IPS DF 6.9 (cell line): ENCODE data around the gene STK32B.

ENCODE experiments used
- DNase-seq: peaks from one replicate; pipeline ENCODE4 v3.0.0-alpha.2; 2013; ENCODE audit warnings: low read depth, low spot score
- H3K27ac ChIP-seq: one replicate; pipeline ENCODE4 v1.5.1; 2013; ENCODE audit warnings: low read length, control low read depth
- H3K27me3 ChIP-seq: 2 replicates; pipeline ENCODE4 v1.6.1; 2013; ENCODE audit warnings: mild to moderate bottlenecking, low read length; ENCODE audit not compliant: control insufficient read depth, insufficient read depth
- H3K36me3 ChIP-seq: 2 replicates; pipeline ENCODE4 v1.6.1; 2013; ENCODE audit warnings: low read length; ENCODE audit not compliant: control insufficient read depth, insufficient read depth
- H3K4me1 ChIP-seq: 2 replicates; pipeline ENCODE4 v1.6.1; 2013; ENCODE audit warnings: low read length; ENCODE audit not compliant: control insufficient read depth, insufficient read depth
- H3K4me3 ChIP-seq: 2 replicates; pipeline ENCODE4 v1.5.1; 2013; ENCODE audit warnings: mild to moderate bottlenecking, low read length
- H3K9me3 ChIP-seq: 2 replicates; pipeline ENCODE4 v1.6.1; 2013; ENCODE audit warnings: low read length, inconsistent platforms; ENCODE audit not compliant: control insufficient read depth, insufficient read depth
- WGBS: extraction: QIAGEN DNeasy Blood & Tissue Kit; methylation state at CpG from one replicate; pipeline ENCODE4 v1.1.7; 2013; ENCODE audit warnings: mixed read lengths, missing lambda C conversion rate; ENCODE audit not compliant: insufficient read length, insufficient coverage; 5-methylcytosine and 5-hydroxymethylcytosine counted together

Gene STK32B

GRCh38 chr4:5330339-5330989, 279.2 kb downstream of the STK32B start:
- Histone ChIP-seq H3K27ac (no peak overlapping the region), H3K9me3 (no peaks in the 10 kb centered on the region), H3K36me3 (no peaks in the 10 kb centered on the region), H3K27me3 (no peaks in the 10 kb centered on the region), H3K4me1 (no peaks in the 10 kb centered on the region), H3K4me3 (no peak overlapping the region)
- no peak for DNase-seq
- WGBS = no CpG with 5 or more reads among the region's 3 CpGs

- no CpG with 5 or more reads among the region's 2 CpGs for WGBS
- Histone ChIP-seq H3K27ac (no peak overlapping the region), H3K9me3 (no peaks in the 10 kb centered on the region), H3K4me1 (no peaks in the 10 kb centered on the region), H3K27me3 (no peaks in the 10 kb centered on the region), H3K36me3 (no peaks in the 10 kb centered on the region), H3K4me3 (no peak overlapping the region)
- DNase-seq = no peak
Measured at GRCh38 chr4:5337731-5338130, 286.5 kb downstream of the STK32B start.

DNA sequence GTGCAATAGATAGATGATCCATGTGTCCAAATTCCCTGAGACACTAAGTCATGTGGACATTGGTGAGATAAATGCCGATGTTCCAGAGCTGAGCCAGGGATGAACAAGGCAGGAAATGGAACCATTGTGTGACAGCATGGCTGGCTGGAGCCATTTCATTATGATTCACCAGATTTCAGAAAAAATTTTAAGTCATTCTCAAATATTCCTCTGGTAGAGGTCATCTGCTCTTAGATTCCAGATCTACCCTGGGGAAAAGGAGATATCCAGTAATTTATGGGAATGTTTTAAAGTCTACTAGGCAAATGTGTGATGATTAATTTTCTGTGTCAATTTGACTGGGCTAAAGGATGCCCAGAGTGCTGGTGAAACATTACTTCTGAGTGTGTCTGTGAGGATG, 287.3 kb downstream of the STK32B start:
- Histone ChIP-seq H3K4me1 (no peaks in the 10 kb centered on the region), H3K4me3 (no peak overlapping the region), H3K9me3 (no peaks in the 10 kb centered on the region), H3K27ac (no peak overlapping the region), H3K36me3 (no peaks in the 10 kb centered on the region), H3K27me3 (no peaks in the 10 kb centered on the region)
- WGBS = no CpG with 5 or more reads among the region's 1 CpG
- no peak for DNase-seq

DNA sequence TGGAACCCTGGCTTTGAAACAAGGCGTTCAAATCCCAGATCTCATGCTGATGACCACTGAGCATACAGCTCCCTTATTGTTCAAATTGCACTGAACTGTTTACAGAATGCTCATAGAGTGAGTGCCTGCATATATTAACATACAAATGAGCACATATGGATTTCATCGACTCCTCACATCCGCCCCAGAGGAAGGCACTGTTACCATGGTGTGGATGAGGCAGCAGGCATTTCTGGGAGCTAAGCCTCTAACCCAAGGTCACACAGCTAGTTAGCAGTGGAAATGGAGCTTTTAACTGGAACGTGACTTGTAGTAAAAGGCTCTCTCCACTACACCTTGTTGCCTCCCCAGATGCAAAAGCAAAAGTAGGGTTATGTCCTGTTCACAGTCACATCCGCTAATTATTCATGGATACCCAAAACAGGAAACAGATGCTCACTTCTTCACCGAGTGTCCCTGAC, 289.7 kb downstream of the STK32B start:
- Histone ChIP-seq H3K9me3 (no peaks in the 10 kb centered on the region), H3K4me1 (no peaks in the 10 kb centered on the region), H3K4me3 (no peak overlapping the region), H3K27me3 (no peaks in the 10 kb centered on the region), H3K27ac (no peak overlapping the region), H3K36me3 (no peaks in the 10 kb centered on the region)
- DNase-seq = no peak
- WGBS = no CpG with 5 or more reads among the region's 6 CpGs

DNA sequence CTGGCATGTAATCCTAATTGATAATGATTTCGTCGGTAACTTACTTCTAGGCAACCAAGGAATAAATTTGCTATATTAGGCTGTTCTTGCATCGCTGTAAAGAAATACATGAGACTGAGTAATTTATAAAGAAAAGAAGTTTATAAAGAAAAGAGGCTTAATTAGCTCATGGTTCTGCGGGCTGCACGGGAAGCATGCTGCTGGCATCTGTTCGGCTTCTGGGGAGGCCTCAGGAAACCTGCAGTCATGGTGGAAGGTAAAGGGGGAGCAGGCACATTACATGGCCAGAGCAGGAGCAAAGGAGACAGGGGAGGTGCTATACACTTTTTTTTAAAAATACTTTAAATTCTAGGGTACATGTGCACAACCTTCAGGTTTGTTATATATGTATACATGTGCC, 290.2 kb downstream of the STK32B start:
- no CpG with 5 or more reads among the region's 6 CpGs for WGBS
- no peak for DNase-seq
- no peaks in the 10 kb centered on the region for H3K36me3 ChIP-seq
- H3K27ac ChIP-seq = no peak overlapping the region
- H3K27me3 ChIP-seq = no peaks in the 10 kb centered on the region
- no peaks in the 10 kb centered on the region for H3K4me1 ChIP-seq
- no peaks in the 10 kb centered on the region for H3K9me3 ChIP-seq
- no peak overlapping the region for H3K4me3 ChIP-seq

DNA sequence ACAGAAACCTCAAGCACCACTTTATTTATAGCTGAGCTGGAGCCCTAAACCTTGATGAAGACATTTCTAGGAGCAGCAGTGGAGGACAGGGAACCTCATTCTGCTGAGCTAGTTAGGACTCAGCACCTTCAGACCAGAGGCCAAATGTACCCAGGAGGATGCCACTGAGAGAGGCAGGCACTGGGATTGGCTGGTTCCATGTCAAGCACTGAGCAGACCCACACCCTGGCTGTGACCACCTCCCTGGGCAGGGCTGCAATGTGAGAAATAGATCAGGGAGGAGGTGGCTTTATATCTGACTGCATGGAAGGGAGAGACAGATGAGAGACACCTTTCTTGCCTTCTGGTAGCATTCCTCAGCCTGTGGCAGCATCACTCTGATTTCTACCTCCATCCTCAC, 304.6 kb downstream of the STK32B start:
- no peak overlapping the region for H3K27ac ChIP-seq
- H3K9me3 ChIP-seq = no peaks in the 10 kb centered on the region
- no peaks in the 10 kb centered on the region for H3K27me3 ChIP-seq
- DNase-seq = no peak
- H3K4me1 ChIP-seq = no peaks in the 10 kb centered on the region
- H3K36me3 ChIP-seq = no peaks in the 10 kb centered on the region
- no peak overlapping the region for H3K4me3 ChIP-seq

GRCh38 chr4:5357870-5358269, 306.6 kb downstream of the STK32B start:
- H3K27ac ChIP-seq = no peak overlapping the region
- no peaks in the 10 kb centered on the region for H3K9me3 ChIP-seq
- DNase-seq = no peak
- H3K27me3 ChIP-seq = no peaks in the 10 kb centered on the region
- WGBS = 100% methylated on average over 3 of the region's 5 CpGs
- no peaks in the 10 kb centered on the region for H3K4me1 ChIP-seq
- H3K4me3 ChIP-seq = no peak overlapping the region
- H3K36me3 ChIP-seq = no peaks in the 10 kb centered on the region

DNA sequence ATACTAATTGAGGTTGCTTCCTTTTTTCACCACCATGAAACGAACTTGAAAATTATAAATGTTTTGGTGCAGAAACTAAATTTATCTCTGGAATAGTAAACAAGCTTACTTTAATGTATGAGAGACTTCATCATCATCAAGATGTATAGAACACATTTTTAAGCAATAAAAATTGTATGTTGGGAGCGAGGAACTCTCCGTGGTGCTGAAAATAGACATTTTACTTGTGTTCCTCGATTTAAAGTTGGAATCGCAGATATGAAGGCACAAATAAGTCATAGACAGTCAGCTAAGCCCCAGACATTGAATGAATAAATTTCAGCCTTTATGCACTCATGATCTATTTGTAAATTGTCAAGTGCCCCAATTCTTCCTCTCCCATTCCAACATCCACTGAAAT, 310.7 kb downstream of the STK32B start:
- Histone ChIP-seq H3K4me3 (no peak overlapping the region), H3K4me1 (0 out of 2 replicates have a peak, but pooled peaks cover 1% of the 10 kb centered on the region), H3K36me3 (no peaks in the 10 kb centered on the region), H3K27ac (no peak overlapping the region), H3K27me3 (no peaks in the 10 kb centered on the region), H3K9me3 (no peaks in the 10 kb centered on the region)
- no CpG with 5 or more reads among the region's 5 CpGs for WGBS
- DNase-seq = no peak

GRCh38 chr4:5364406-5364805, 313.1 kb downstream of the STK32B start:
- no peak for DNase-seq
- H3K27ac ChIP-seq = no peak overlapping the region
- 0 out of 2 replicates have a peak, but pooled peaks cover 1% of the 10 kb centered on the region for H3K4me1 ChIP-seq
- no peak overlapping the region for H3K4me3 ChIP-seq
- WGBS = no CpG with 5 or more reads among the region's 3 CpGs
- H3K36me3 ChIP-seq = no peaks in the 10 kb centered on the region
- no peaks in the 10 kb centered on the region for H3K27me3 ChIP-seq
- H3K9me3 ChIP-seq = no peaks in the 10 kb centered on the region

- no peaks in the 10 kb centered on the region for H3K36me3 ChIP-seq
- H3K27ac ChIP-seq = no peak overlapping the region
- WGBS = no CpG with 5 or more reads among the region's 12 CpGs
- no peak for DNase-seq
- no peak overlapping the region for H3K4me3 ChIP-seq
- H3K4me1 ChIP-seq = 0 out of 2 replicates have a peak, but pooled peaks cover 1% of the 10 kb centered on the region
- H3K9me3 ChIP-seq = no peaks in the 10 kb centered on the region
- no peaks in the 10 kb centered on the region for H3K27me3 ChIP-seq
Measured at GRCh38 chr4:5365071-5366008, 314.1 kb downstream of the STK32B start.
